Progenitor cell of endocrine pancreas (in vitro differentiated cells): ENCODE data around the gene ARMC2. TPM values are rescaled to one million over a fixed set of nuclear protein-coding genes. Genes with fewer than 3 reads are reported as not detected.

Experiments
- DNase-seq: peaks from one replicate; pipeline ENCODE4 v3.0.0; 2021; ENCODE audit warnings: low spot score; ENCODE audit not compliant: unreplicated experiment
- H3K27ac Mint-ChIP-seq: 2 replicates; pipeline ENCODE4 v1.8.0; 2021; ENCODE audit warnings: mild to moderate bottlenecking, moderate library complexity, mixed read lengths
- H3K27me3 Mint-ChIP-seq: 2 replicates; pipeline ENCODE4 v1.8.0; 2021; ENCODE audit warnings: mixed read lengths
- H3K36me3 Mint-ChIP-seq: 2 replicates; pipeline ENCODE4 v1.8.0; 2022; ENCODE audit warnings: mixed read lengths; ENCODE audit not compliant: insufficient read depth
- H3K4me1 Mint-ChIP-seq: 2 replicates; pipeline ENCODE4 v1.8.0; 2021; ENCODE audit warnings: low read depth, mixed read lengths
- H3K4me3 Mint-ChIP-seq: 2 replicates; pipeline ENCODE4 v1.8.0; 2021; ENCODE audit warnings: low read depth, mild to moderate bottlenecking, moderate library complexity, mixed read lengths
- H3K9me3 Mint-ChIP-seq: 2 replicates; pipeline ENCODE4 v1.8.0; 2021; ENCODE audit warnings: low read depth, mixed read lengths
- CTCF ChIP-seq: fragments of 200-600 bp; sonication (generic); IDR thresholded peaks from one replicate; pipeline ENCODE4 v1.5.0; 2021; ENCODE audit warnings: antibody characterized with exemption, mild to moderate bottlenecking; ENCODE audit not compliant: unreplicated experiment
- total RNA-seq: library from RNA; stranded (reverse); gene quantifications from 2 replicates; pipeline ENCODE4 v1.2.1, GENCODE V29; 2021

ARMC2 gene
- total RNA-seq, 1 donor from 2014 or later: 16.5 TPM

GRCh38 chr6:108944707-108945680 lies 96.8 kb downstream of the ARMC2 start:
- DNase-seq: no peak
- Mint-ChIP-seq H3K27me3 (peaks cover 15% of the 10 kb centered on the region), H3K4me1 (peaks cover 29% of the 10 kb centered on the region), H3K4me3 (no peak overlapping the region), H3K9me3 (no peaks in the 10 kb centered on the region), H3K36me3 (no peaks in the 10 kb centered on the region), H3K27ac (no peak overlapping the region)
- TF ChIP-seq CTCF: no peak

- Mint-ChIP-seq H3K4me3 (no peak overlapping the region), H3K36me3 (no peaks in the 10 kb centered on the region), H3K9me3 (no peaks in the 10 kb centered on the region), H3K4me1 (peaks cover 29% of the 10 kb centered on the region), H3K27ac (peak overlapping the region; percentile 51), H3K27me3 (peaks cover 15% of the 10 kb centered on the region)
- no peak for TF ChIP-seq CTCF
- no peak for DNase-seq
Measured at GRCh38 chr6:108945681-108946159, 97.5 kb downstream of the ARMC2 start.

- no peak for DNase-seq
- TF ChIP-seq CTCF: no peak
- Mint-ChIP-seq H3K4me3 (no peak overlapping the region), H3K36me3 (no peaks in the 10 kb centered on the region), H3K27me3 (peaks cover 15% of the 10 kb centered on the region), H3K9me3 (no peaks in the 10 kb centered on the region), H3K4me1 (peaks cover 23% of the 10 kb centered on the region), H3K27ac (no peak overlapping the region)
Measured at GRCh38 chr6:108946695-108947094, 98.5 kb downstream of the ARMC2 start.

- DNase-seq: no peak
- Mint-ChIP-seq H3K27me3 (peaks cover 15% of the 10 kb centered on the region), H3K4me3 (no peak overlapping the region), H3K9me3 (no peaks in the 10 kb centered on the region), H3K27ac (no peak overlapping the region), H3K4me1 (peaks cover 19% of the 10 kb centered on the region), H3K36me3 (no peaks in the 10 kb centered on the region)
- no peak for TF ChIP-seq CTCF
Measured at GRCh38 chr6:108947114-108947854, 99.1 kb downstream of the ARMC2 start.

- Mint-ChIP-seq H3K27ac (no peak overlapping the region), H3K9me3 (no peaks in the 10 kb centered on the region), H3K4me1 (peaks cover 14% of the 10 kb centered on the region), H3K36me3 (no peaks in the 10 kb centered on the region), H3K4me3 (no peak overlapping the region), H3K27me3 (peaks cover 15% of the 10 kb centered on the region)
- TF ChIP-seq CTCF: no peak
- DNase-seq: no peak
Measured at GRCh38 chr6:108948181-108948661, 100.0 kb downstream of the ARMC2 start.
